Neural cell (in vitro differentiated cells): Measurements from ENCODE around the gene RPS6KA2. TPM values are rescaled to one million over a fixed set of nuclear protein-coding genes. Genes with fewer than 3 reads are reported as not detected.

Experiments used
- H2AFZ ChIP-seq: fragments of 200-600, 300-800 bp; sonication (generic), shearing (Covaris generic); 2 replicates; pipeline ENCODE4 v1.6.0; 2014; ENCODE audit warnings: low read depth, mild to moderate bottlenecking, antibody characterized with exemption, low read length, moderate library complexity
- H3F3A ChIP-seq: fragments of 200-600 bp; shearing (Covaris generic); 2 replicates; pipeline ENCODE4 v1.6.1; 2016; ENCODE audit warnings: mild to moderate bottlenecking, moderate library complexity, mixed read lengths, antibody characterized with exemption, low read length; ENCODE audit not compliant: insufficient read depth, poor library complexity, severe bottlenecking
- H3K27ac ChIP-seq: fragments of 200-600, 300-800 bp; sonication (generic), shearing (Covaris generic); 2 replicates; pipeline ENCODE4 v1.5.1; 2014; ENCODE audit warnings: mild to moderate bottlenecking, low read length, moderate library complexity
- H3K27me3 ChIP-seq: fragments of 300-800, 200-600 bp; sonication (generic), shearing (Covaris generic); 2 replicates; pipeline ENCODE4 v1.6.0; 2014; ENCODE audit warnings: mild to moderate bottlenecking, low read depth, low read length, moderate library complexity; ENCODE audit not compliant: insufficient read depth
- H3K36me3 ChIP-seq: fragments of 300-800, 200-600 bp; sonication (generic), shearing (Covaris generic); 2 replicates; pipeline ENCODE4 v1.5.1; 2014; ENCODE audit warnings: mild to moderate bottlenecking, antibody characterized with exemption, low read length, moderate library complexity; ENCODE audit not compliant: insufficient read depth
- H3K4me2 ChIP-seq: fragments of 300-800, 200-600 bp; sonication (generic), shearing (Covaris generic); 2 replicates; pipeline ENCODE4 v1.6.0; 2014; ENCODE audit warnings: mild to moderate bottlenecking, low read length
- H3K4me3 ChIP-seq: fragments of 300-800, 200-600 bp; sonication (generic), shearing (Covaris generic); 2 replicates; pipeline ENCODE4 v1.5.1; 2014; ENCODE audit warnings: mild to moderate bottlenecking, low read length, moderate library complexity
- H3K79me2 ChIP-seq: fragments of 200-600 bp; shearing (Covaris generic); replicated peaks from 2 replicates; pipeline ENCODE4 v1.6.0; 2014; ENCODE audit warnings: mild to moderate bottlenecking, low read length, moderate library complexity; ENCODE audit not compliant: insufficient read depth
- H3K9ac ChIP-seq: fragments of 300-800, 200-600 bp; sonication (generic), shearing (Covaris generic); 2 replicates; pipeline ENCODE4 v1.6.1; 2016; ENCODE audit warnings: mild to moderate bottlenecking, low read length, mixed read lengths
- H3K9me2 ChIP-seq: fragments of 200-600 bp; shearing (Covaris generic); 2 replicates; pipeline ENCODE4 v1.6.1; 2016; ENCODE audit warnings: mild to moderate bottlenecking, low read length, mixed read lengths; ENCODE audit not compliant: insufficient read depth
- H3K9me3 ChIP-seq: fragments of 200-600, 300-800 bp; sonication (generic), shearing (Covaris generic); 2 replicates; pipeline ENCODE4 v1.6.1; 2016; ENCODE audit warnings: mild to moderate bottlenecking, mixed run types, low read length, moderate library complexity, mixed read lengths
- H4K20me1 ChIP-seq: fragments of 200-600 bp; shearing (Covaris generic); 2 replicates; pipeline ENCODE4 v1.6.1; 2016; ENCODE audit warnings: mild to moderate bottlenecking, mixed run types; ENCODE audit not compliant: insufficient read depth
- CTCF ChIP-seq: fragments of 450-650 bp; IDR thresholded peaks from 2 replicates; pipeline ENCODE4 v1.5.1; 2014; ENCODE audit warnings: antibody characterized with exemption, mild to moderate bottlenecking, moderate library complexity; ENCODE audit not compliant: poor library complexity, severe bottlenecking
- EP300 ChIP-seq: fragments of 450-650 bp; conservative IDR thresholded peaks from 2 replicates; pipeline ENCODE4 v1.6.1; 2014; ENCODE audit warnings: antibody characterized with exemption, mild to moderate bottlenecking, moderate library complexity; ENCODE audit not compliant: poor library complexity, severe bottlenecking
- EZH2 ChIP-seq: fragments of 200-600, 300-800 bp; shearing (Covaris generic), sonication (generic); IDR thresholded peaks from 2 replicates; pipeline ENCODE4 v1.6.1; 2014; ENCODE audit warnings: antibody characterized with exemption, low read length, borderline replicate concordance, mild to moderate bottlenecking; ENCODE audit not compliant: insufficient read depth, poor library complexity, severe bottlenecking
- MXI1 ChIP-seq: fragments of 450-650 bp; conservative IDR thresholded peaks from 2 replicates; pipeline ENCODE4 v1.6.1; 2014; ENCODE audit warnings: antibody characterized with exemption, mild to moderate bottlenecking; ENCODE audit not compliant: poor library complexity, severe bottlenecking
- POLR2AphosphoS5 ChIP-seq: IDR thresholded peaks from 2 replicates; pipeline ENCODE4 v1.6.1; 2012
- RAD21 ChIP-seq: fragments of 450-650 bp; conservative IDR thresholded peaks from 2 replicates; pipeline ENCODE4 v1.6.1; 2014; ENCODE audit warnings: antibody characterized with exemption, mild to moderate bottlenecking, moderate library complexity
- REST ChIP-seq: IDR thresholded peaks from 2 replicates; pipeline ENCODE4 v1.6.1; 2012; ENCODE audit warnings: borderline replicate concordance
- SMC3 ChIP-seq: fragments of 450-650 bp; conservative IDR thresholded peaks from 2 replicates; pipeline ENCODE4 v1.6.1; 2014; ENCODE audit warnings: antibody characterized with exemption, mild to moderate bottlenecking, moderate library complexity; ENCODE audit not compliant: poor library complexity
- TAF1 ChIP-seq: IDR thresholded peaks from 2 replicates; pipeline ENCODE4 v1.6.1; 2012; ENCODE audit warnings: low read depth
- polyA plus RNA-seq: library from polyadenylated mRNA; depleted of rRNA; stranded (reverse); fragments of >200 nt; gene quantifications from 2 replicates; pipeline ENCODE4 v1.2.3, GENCODE V29; 2014

RPS6KA2 gene
- polyA plus RNA-seq, 1 donor from 2014 or later = 34.3 TPM

- no peaks in the 10 kb centered on the region for H3K9me2 ChIP-seq
Observed at GRCh38 chr6:166561771-166562359, 65.2 kb downstream of the RPS6KA2 start.

GRCh38 chr6:166560222-166560621 lies 66.8 kb downstream of the RPS6KA2 start:
- Histone ChIP-seq H3F3A (no peaks in the 10 kb centered on the region), H2AFZ (no peak overlapping the region), H3K9ac (no peak overlapping the region), H4K20me1 (no peaks in the 10 kb centered on the region), H3K79me2 (peaks cover 4% of the 10 kb centered on the region), H3K27me3 (no peaks in the 10 kb centered on the region), H3K4me3 (no peak overlapping the region), H3K36me3 (peaks cover 4% of the 10 kb centered on the region), H3K4me2 (no peak overlapping the region), H3K9me2 (no peaks in the 10 kb centered on the region), H3K9me3 (peaks cover 6% of the 10 kb centered on the region), H3K27ac (no peak overlapping the region)
- TF ChIP-seq EZH2 = no peak
- no peak for TF ChIP-seq TAF1
- no peak for TF ChIP-seq RAD21

More at GRCh38 chr6:166561771-166562359, 65.2 kb downstream of the RPS6KA2 start:
- H3K27ac ChIP-seq = no peak overlapping the region
- peaks cover 4% of the 10 kb centered on the region for H3K36me3 ChIP-seq
- H3K9me3 ChIP-seq = peaks cover 6% of the 10 kb centered on the region
- no peak overlapping the region for H3K9ac ChIP-seq
- H2AFZ ChIP-seq = no peak overlapping the region
- H3K79me2 ChIP-seq = peaks cover 4% of the 10 kb centered on the region
- no peaks in the 10 kb centered on the region for H3F3A ChIP-seq
- TF ChIP-seq SMC3 = no peak
- no peak for TF ChIP-seq EP300
- TF ChIP-seq CTCF = no peak
- TF ChIP-seq EZH2 = no peak
- no peak for TF ChIP-seq MXI1
- TF ChIP-seq RAD21 = no peak
- no peak for TF ChIP-seq REST
- no peak for TF ChIP-seq TAF1
- no peak for TF ChIP-seq POLR2AphosphoS5
- no peak overlapping the region for H3K4me3 ChIP-seq
- no peak overlapping the region for H3K4me2 ChIP-seq
- no peaks in the 10 kb centered on the region for H4K20me1 ChIP-seq
- no peaks in the 10 kb centered on the region for H3K27me3 ChIP-seq
